Measurements from ENCODE around the gene GREM2.

GREM2 gene

GRCh38 chr1:240499012-240499411 lies 112.9 kb downstream of the GREM2 start:
- Histone ChIP-seq H3K36me3 (ENCODE audit: control insufficient read depth, insufficient read depth, low read length) (no peaks in the 10 kb centered on the region), H3K4me1 (ENCODE audit: control insufficient read depth, insufficient read depth, low read length) (no peaks in the 10 kb centered on the region), H3K27ac (ENCODE audit: low read depth, low read length) (no peak overlapping the region)

GRCh38 chr1:240498335-240498734 lies 113.6 kb downstream of the GREM2 start:
- Histone ChIP-seq H3K9me3 (ENCODE audit: control insufficient read depth, insufficient read depth, low read length) (no peaks in the 10 kb centered on the region), H3K27ac (ENCODE audit: low read depth, low read length) (no peak overlapping the region), H3K9ac (ENCODE audit: low read depth, low read length) (no peak overlapping the region), H3K4me3 (ENCODE audit: low read depth, low read length) (no peak overlapping the region), H3K27me3 (ENCODE audit: control insufficient read depth, insufficient read depth, low read length) (no peaks in the 10 kb centered on the region), H3K36me3 (ENCODE audit: control insufficient read depth, insufficient read depth, low read length) (no peaks in the 10 kb centered on the region), H3K4me1 (ENCODE audit: control insufficient read depth, insufficient read depth, low read length) (no peaks in the 10 kb centered on the region)

More at GRCh38 chr1:240499012-240499411, 112.9 kb downstream of the GREM2 start:
- Histone ChIP-seq H3K9me3 (ENCODE audit: control insufficient read depth, insufficient read depth, low read length) (no peaks in the 10 kb centered on the region), H3K27me3 (ENCODE audit: control insufficient read depth, insufficient read depth, low read length) (no peaks in the 10 kb centered on the region), H3K9ac (ENCODE audit: low read depth, low read length) (no peak overlapping the region), H3K4me3 (ENCODE audit: low read depth, low read length) (no peak overlapping the region)

- no peaks in the 10 kb centered on the region for H3K27me3 ChIP-seq (ENCODE audit: control insufficient read depth, insufficient read depth, low read length)
- no peak overlapping the region for H3K4me3 ChIP-seq (ENCODE audit: low read depth, low read length)
- H3K4me1 ChIP-seq (ENCODE audit: control insufficient read depth, insufficient read depth, low read length) = no peaks in the 10 kb centered on the region
- no peak overlapping the region for H3K27ac ChIP-seq (ENCODE audit: low read depth, low read length)
- H3K36me3 ChIP-seq (ENCODE audit: control insufficient read depth, insufficient read depth, low read length) = no peaks in the 10 kb centered on the region
- H3K9me3 ChIP-seq (ENCODE audit: control insufficient read depth, insufficient read depth, low read length) = no peaks in the 10 kb centered on the region
- H3K9ac ChIP-seq (ENCODE audit: low read depth, low read length) = no peak overlapping the region
Measured at GRCh38 chr1:240497908-240498307, 114.0 kb downstream of the GREM2 start.

- Histone ChIP-seq H3K9ac (ENCODE audit: low read depth, low read length) (no peak overlapping the region), H3K9me3 (ENCODE audit: control insufficient read depth, insufficient read depth, low read length) (no peaks in the 10 kb centered on the region), H3K4me1 (ENCODE audit: control insufficient read depth, insufficient read depth, low read length) (no peaks in the 10 kb centered on the region), H3K4me3 (ENCODE audit: low read depth, low read length) (no peak overlapping the region), H3K27me3 (ENCODE audit: control insufficient read depth, insufficient read depth, low read length) (no peaks in the 10 kb centered on the region), H3K27ac (ENCODE audit: low read depth, low read length) (no peak overlapping the region), H3K36me3 (ENCODE audit: control insufficient read depth, insufficient read depth, low read length) (no peaks in the 10 kb centered on the region)
Measured at GRCh38 chr1:240496941-240497340, 115.0 kb downstream of the GREM2 start.

GRCh38 chr1:240496356-240496755 lies 115.6 kb downstream of the GREM2 start:
- H3K4me3 ChIP-seq (ENCODE audit: low read depth, low read length) = no peak overlapping the region
- no peaks in the 10 kb centered on the region for H3K36me3 ChIP-seq (ENCODE audit: control insufficient read depth, insufficient read depth, low read length)
- H3K4me1 ChIP-seq (ENCODE audit: control insufficient read depth, insufficient read depth, low read length) = peaks cover 5% of the 10 kb centered on the region; the same call in 1 of the 2 replicates
- H3K9ac ChIP-seq (ENCODE audit: low read depth, low read length) = no peak overlapping the region
- no peaks in the 10 kb centered on the region for H3K27me3 ChIP-seq (ENCODE audit: control insufficient read depth, insufficient read depth, low read length)
- H3K9me3 ChIP-seq (ENCODE audit: control insufficient read depth, insufficient read depth, low read length) = no peaks in the 10 kb centered on the region
- H3K27ac ChIP-seq (ENCODE audit: low read depth, low read length) = no peak overlapping the region

- Histone ChIP-seq H3K27me3 (ENCODE audit: control insufficient read depth, insufficient read depth, low read length) (peaks cover 4% of the 10 kb centered on the region; the same call in 1 of the 2 replicates), H3K9me3 (ENCODE audit: control insufficient read depth, insufficient read depth, low read length) (no peaks in the 10 kb centered on the region), H3K9ac (ENCODE audit: low read depth, low read length) (no peak overlapping the region), H3K4me3 (ENCODE audit: low read depth, low read length) (no peak overlapping the region), H3K27ac (ENCODE audit: low read depth, low read length) (no peak overlapping the region), H3K36me3 (ENCODE audit: control insufficient read depth, insufficient read depth, low read length) (no peaks in the 10 kb centered on the region), H3K4me1 (ENCODE audit: control insufficient read depth, insufficient read depth, low read length) (peaks cover 12% of the 10 kb centered on the region; the same call in 1 of the 2 replicates)
Measured at GRCh38 chr1:240495601-240496000, 116.4 kb downstream of the GREM2 start.

- H3K27me3 ChIP-seq (ENCODE audit: control insufficient read depth, insufficient read depth, low read length) = peaks cover 11% of the 10 kb centered on the region
- peaks cover 12% of the 10 kb centered on the region; the same call in 1 of the 2 replicates for H3K4me1 ChIP-seq (ENCODE audit: control insufficient read depth, insufficient read depth, low read length)
- H3K4me3 ChIP-seq (ENCODE audit: low read depth, low read length) = no peak overlapping the region; the same call in 1 of the 2 replicates
- H3K9me3 ChIP-seq (ENCODE audit: control insufficient read depth, insufficient read depth, low read length) = no peaks in the 10 kb centered on the region
- H3K27ac ChIP-seq (ENCODE audit: low read depth, low read length) = no peak overlapping the region
- H3K9ac ChIP-seq (ENCODE audit: low read depth, low read length) = no peak overlapping the region
- no peaks in the 10 kb centered on the region for H3K36me3 ChIP-seq (ENCODE audit: control insufficient read depth, insufficient read depth, low read length)
Measured at GRCh38 chr1:240492832-240493440, 119.0 kb downstream of the GREM2 start.

- Histone ChIP-seq H3K27me3 (ENCODE audit: control insufficient read depth, insufficient read depth, low read length) (peaks cover 11% of the 10 kb centered on the region), H3K36me3 (ENCODE audit: control insufficient read depth, insufficient read depth, low read length) (no peaks in the 10 kb centered on the region), H3K27ac (ENCODE audit: low read depth, low read length) (no peak overlapping the region), H3K4me3 (ENCODE audit: low read depth, low read length) (no peak overlapping the region), H3K9me3 (ENCODE audit: control insufficient read depth, insufficient read depth, low read length) (no peaks in the 10 kb centered on the region), H3K9ac (ENCODE audit: low read depth, low read length) (no peak overlapping the region), H3K4me1 (ENCODE audit: control insufficient read depth, insufficient read depth, low read length) (peaks cover 12% of the 10 kb centered on the region; the same call in 1 of the 2 replicates)
Measured at GRCh38 chr1:240491796-240492195, 120.2 kb downstream of the GREM2 start.

- Histone ChIP-seq H3K4me3 (ENCODE audit: low read depth, low read length) (no peak overlapping the region), H3K9me3 (ENCODE audit: control insufficient read depth, insufficient read depth, low read length) (no peaks in the 10 kb centered on the region), H3K9ac (ENCODE audit: low read depth, low read length) (no peak overlapping the region), H3K27ac (ENCODE audit: low read depth, low read length) (no peak overlapping the region), H3K4me1 (ENCODE audit: control insufficient read depth, insufficient read depth, low read length) (peaks cover 12% of the 10 kb centered on the region; the same call in 1 of the 2 replicates), H3K36me3 (ENCODE audit: control insufficient read depth, insufficient read depth, low read length) (no peaks in the 10 kb centered on the region), H3K27me3 (ENCODE audit: control insufficient read depth, insufficient read depth, low read length) (peaks cover 11% of the 10 kb centered on the region)
Measured at GRCh38 chr1:240491156-240491555, 120.8 kb downstream of the GREM2 start.

GRCh38 chr1:240487493-240487892 lies 124.5 kb downstream of the GREM2 start:
- Histone ChIP-seq H3K4me1 (ENCODE audit: control insufficient read depth, insufficient read depth, low read length) (peaks cover 12% of the 10 kb centered on the region; the same call in 1 of the 2 replicates), H3K9ac (ENCODE audit: low read depth, low read length) (no peak overlapping the region), H3K36me3 (ENCODE audit: control insufficient read depth, insufficient read depth, low read length) (no peaks in the 10 kb centered on the region), H3K9me3 (ENCODE audit: control insufficient read depth, insufficient read depth, low read length) (no peaks in the 10 kb centered on the region), H3K27me3 (ENCODE audit: control insufficient read depth, insufficient read depth, low read length) (peaks cover 11% of the 10 kb centered on the region), H3K27ac (ENCODE audit: low read depth, low read length) (no peak overlapping the region), H3K4me3 (ENCODE audit: low read depth, low read length) (no peak overlapping the region)

- peaks cover 10% of the 10 kb centered on the region; the same call in 1 of the 2 replicates for H3K4me1 ChIP-seq (ENCODE audit: control insufficient read depth, insufficient read depth, low read length)
- H3K27me3 ChIP-seq (ENCODE audit: control insufficient read depth, insufficient read depth, low read length) = peaks cover 11% of the 10 kb centered on the region
- H3K36me3 ChIP-seq (ENCODE audit: control insufficient read depth, insufficient read depth, low read length) = no peaks in the 10 kb centered on the region
- H3K9me3 ChIP-seq (ENCODE audit: control insufficient read depth, insufficient read depth, low read length) = no peaks in the 10 kb centered on the region
- H3K27ac ChIP-seq (ENCODE audit: low read depth, low read length) = no peak overlapping the region
- no peak overlapping the region for H3K9ac ChIP-seq (ENCODE audit: low read depth, low read length)
- no peak overlapping the region for H3K4me3 ChIP-seq (ENCODE audit: low read depth, low read length)
Measured at GRCh38 chr1:240486611-240487010, 125.3 kb downstream of the GREM2 start.

Data from HUES48 (cell line).